Epidermal melanocyte (primary cell): ENCODE results near the gene MINK1.
A peak's percentile ranks its signal among the peaks of the same experiment; 100 is the strongest.

Experiments
- DNase-seq: peaks from one replicate; pipeline ENCODE4 v3.0.0; 2011; ENCODE audit warnings: low spot score; ENCODE audit not compliant: insufficient read length

Gene MINK1

DNA sequence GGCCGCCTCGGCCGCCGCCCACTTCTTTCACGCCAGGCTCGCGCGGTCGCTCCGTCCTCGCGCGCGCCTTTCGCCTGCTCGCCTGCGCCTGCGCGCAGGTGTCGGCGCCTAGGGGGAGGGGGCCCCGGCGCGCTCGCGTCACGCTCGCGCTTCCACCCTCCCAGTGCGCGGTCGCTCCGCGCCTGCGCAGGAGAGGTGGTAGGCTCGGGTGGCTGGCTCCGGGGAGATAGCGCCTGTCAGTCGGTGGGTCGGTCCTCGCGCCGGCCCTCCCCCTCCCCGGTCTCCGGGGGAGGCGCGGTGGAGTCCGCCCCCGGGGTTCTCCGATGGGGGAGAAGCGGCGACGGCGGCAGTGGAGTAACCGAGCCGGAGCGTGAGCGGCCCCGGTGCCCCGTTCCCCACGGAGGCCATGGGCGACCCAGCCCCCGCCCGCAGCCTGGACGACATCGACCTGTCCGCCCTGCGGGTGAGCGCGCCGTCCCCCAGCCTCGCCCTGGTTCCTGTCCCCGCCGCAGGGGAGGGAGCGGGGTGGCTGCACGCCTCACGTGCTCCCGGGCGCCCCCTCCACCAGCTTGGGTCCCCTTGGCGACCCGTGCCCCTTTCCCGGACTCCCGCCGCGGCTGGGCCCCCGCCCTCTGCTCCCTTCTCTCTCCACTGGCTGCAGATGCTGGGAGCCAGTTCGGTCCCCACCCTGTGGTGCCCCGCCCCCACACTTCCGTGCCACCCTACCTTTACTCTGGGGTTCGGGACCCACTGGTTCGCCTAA lies at the start of gene MINK1:
Gene MINK1, plus strand, starts transcription at position 163 of the 763 bp plus-strand sequence. Its CDS starts 244 bp downstream, at position 407.
- peak; percentile 95 for DNase-seq

GRCh38 chr17:4785311-4786105 lies 47.6 kb upstream of the MINK1 start:
- DNase-seq, result no peak

GRCh38 chr17:4786106-4786511 lies 47.0 kb upstream of the MINK1 start, which contains the start of gene VMO1:
VMO1 (minus strand) TSS chr17:4786364; CDS start chr17:4786352, 12 bp downstream.
- DNase-seq, result no peak

DNA sequence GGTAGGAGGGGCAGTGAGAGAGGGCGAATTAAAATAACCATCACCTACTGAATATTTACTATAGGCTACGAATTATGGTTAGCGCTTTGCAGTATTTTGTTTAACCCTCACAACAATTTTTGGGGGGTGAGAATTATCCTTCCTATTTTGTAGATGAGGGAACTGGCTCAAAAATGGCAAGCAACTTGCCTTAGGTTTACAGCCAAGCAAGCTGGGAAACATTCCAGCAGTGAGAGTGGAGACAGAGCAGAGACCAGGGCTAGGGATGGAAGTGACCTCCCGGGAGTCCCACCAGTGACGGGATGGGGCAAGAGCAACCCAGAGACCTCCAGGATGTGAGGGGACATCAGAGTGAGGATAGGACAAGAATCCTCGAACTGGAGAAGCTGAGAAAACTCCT lies 46.6 kb upstream of the MINK1 start:
- no peak for DNase-seq

- no peak for DNase-seq
Observed at GRCh38 chr17:4788159-4788806, 44.9 kb upstream of the MINK1 start.

DNA sequence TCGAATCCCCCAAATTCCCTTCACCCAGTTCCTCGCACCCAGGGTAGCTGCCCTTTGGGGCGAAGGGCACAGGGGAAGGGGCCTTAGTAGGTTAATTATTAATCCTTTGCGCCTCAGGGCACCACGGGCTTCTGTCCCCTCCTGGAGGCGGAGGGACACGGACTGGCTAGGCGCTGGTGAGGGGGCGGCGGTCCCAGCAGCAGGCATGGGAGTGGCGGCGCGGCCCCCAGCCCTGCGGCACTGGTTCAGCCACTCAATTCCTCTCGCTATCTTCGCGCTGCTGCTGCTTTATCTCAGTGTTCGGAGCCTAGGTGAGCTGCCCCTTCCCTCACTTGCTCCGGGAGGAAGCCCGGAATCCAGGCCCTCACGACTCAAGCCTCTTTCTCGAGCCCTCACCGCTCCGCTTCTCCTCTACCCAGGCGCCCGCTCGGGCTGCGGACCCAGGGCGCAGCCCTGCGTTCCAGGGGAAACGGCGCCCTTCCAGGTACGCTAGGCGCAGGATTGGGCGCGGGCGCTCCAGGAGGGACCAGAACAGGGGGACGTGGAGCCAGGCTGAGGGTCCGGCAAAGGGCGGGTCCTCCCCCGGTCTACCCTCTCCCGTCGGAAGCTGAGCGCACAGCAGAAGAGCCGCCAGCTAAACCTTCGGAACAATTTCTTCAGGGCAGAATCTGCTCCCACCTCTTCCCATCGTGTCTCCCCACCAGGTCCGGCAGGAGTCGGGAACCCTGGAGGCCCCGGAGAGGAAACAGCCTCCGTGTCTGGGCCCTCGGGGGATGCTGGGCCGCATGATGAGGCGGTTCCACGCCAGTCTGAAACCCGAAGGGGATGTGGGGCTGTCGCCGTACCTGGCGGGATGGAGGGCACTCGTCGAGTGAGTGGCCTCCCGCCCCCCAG lies 44.1 kb upstream of the MINK1 start, which contains the start of gene GLTPD2:
Gene GLTPD2, plus strand, starts transcription at position 158 of the 894 bp plus-strand sequence. Its CDS starts 48 bp downstream, at position 206.
- no peak for DNase-seq

- no peak for DNase-seq
Observed at GRCh38 chr17:4789701-4789950, 43.5 kb upstream of the MINK1 start.

DNA sequence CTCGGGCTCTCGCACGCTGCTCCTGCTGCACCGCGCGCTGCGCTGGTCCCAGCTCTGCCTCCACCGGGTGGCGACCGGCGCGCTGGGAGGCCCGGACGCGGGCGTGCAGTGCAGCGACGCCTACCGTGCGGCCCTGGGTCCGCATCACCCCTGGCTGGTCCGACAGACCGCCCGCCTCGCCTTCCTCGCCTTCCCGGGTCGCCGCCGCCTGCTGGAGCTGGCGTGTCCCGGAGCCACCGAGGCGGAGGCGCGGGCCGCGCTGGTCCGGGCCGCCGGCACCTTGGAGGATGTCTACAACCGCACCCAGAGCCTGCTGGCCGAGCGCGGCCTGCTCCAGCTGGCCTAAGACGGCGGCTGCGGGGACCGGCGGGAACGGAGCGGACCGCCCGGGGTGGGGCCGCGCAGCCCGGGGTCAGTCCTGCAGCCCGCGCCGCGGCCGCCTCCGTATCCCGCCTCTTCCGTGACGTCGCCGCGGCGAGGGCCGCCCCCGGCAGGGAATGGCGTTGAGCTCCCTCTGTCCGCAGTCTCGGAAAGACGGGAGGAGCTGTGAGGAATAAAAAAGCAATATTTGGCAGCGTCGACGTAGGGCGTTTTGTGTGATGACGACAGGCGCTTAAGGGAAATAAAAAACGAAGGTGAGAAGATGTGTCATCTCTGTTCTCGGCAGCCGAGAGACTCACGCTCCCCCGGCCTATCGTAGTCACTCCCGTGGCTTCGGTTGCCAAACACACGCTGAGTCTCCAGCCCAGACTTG lies 43.0 kb upstream of the MINK1 start:
- peak; percentile 95 for DNase-seq

DNA sequence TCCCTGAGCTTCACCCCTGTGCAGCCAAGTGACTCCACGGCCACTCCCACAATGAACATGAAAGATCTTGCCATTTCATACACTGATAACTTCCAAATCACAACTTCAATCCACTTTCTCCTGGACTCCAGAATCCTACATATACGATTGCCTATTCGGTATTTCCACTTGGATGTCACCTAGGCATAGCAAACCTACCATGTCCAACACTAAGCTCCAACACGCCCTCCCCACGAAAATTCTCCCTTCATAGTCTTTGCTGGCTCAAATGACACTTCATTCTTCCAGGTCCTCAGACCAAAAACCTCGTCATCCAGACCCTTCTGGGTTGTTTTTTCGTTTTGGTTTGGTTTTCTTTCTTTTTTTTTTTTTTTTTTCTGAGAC lies 42.4 kb upstream of the MINK1 start:
- no peak for DNase-seq

- no peak for DNase-seq
Observed at GRCh38 chr17:4795168-4795567, 38.0 kb upstream of the MINK1 start.

DNA sequence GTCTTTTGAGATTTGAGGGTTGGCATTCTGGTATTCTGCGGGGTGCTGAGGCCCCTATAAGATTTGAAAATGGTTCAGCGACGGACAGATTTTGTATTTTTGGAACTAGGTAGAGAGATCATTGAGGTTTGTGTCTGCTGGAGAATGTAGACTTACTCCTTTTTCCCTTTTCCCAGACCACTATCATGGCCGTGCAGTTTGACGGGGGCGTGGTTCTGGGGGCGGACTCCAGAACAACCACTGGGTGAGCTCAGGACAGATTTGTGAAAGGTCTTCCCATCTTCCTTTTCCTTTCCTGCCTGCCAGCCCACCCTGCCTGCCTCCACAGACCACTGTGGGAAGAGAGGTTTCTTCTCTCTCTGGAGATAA lies 36.6 kb upstream of the MINK1 start:
- no peak for DNase-seq

- DNase-seq, result no peak
Observed at GRCh38 chr17:4800462-4801196, 32.5 kb upstream of the MINK1 start.

- no peak for DNase-seq
Observed at GRCh38 chr17:4802228-4802627, 30.9 kb upstream of the MINK1 start, which contains the start of gene C17orf114. C17orf114 (minus strand) TSS chr17:4802328.

DNA sequence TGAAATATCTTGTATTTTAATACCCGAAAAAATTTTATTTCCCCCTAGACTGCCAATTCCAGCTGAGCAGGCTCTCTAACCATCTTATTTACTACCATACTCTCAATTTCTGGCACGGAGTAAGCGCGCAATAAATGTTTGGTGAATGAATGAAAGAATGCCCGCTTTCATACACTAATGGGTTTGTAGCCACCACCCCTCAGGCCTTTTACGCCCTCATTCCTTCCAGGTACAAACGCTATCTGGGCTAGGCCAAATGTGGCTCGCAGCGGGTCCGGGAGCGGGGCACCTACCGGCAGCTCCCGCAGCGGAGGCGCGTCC lies 26.7 kb upstream of the MINK1 start:
- no peak for DNase-seq

DNA sequence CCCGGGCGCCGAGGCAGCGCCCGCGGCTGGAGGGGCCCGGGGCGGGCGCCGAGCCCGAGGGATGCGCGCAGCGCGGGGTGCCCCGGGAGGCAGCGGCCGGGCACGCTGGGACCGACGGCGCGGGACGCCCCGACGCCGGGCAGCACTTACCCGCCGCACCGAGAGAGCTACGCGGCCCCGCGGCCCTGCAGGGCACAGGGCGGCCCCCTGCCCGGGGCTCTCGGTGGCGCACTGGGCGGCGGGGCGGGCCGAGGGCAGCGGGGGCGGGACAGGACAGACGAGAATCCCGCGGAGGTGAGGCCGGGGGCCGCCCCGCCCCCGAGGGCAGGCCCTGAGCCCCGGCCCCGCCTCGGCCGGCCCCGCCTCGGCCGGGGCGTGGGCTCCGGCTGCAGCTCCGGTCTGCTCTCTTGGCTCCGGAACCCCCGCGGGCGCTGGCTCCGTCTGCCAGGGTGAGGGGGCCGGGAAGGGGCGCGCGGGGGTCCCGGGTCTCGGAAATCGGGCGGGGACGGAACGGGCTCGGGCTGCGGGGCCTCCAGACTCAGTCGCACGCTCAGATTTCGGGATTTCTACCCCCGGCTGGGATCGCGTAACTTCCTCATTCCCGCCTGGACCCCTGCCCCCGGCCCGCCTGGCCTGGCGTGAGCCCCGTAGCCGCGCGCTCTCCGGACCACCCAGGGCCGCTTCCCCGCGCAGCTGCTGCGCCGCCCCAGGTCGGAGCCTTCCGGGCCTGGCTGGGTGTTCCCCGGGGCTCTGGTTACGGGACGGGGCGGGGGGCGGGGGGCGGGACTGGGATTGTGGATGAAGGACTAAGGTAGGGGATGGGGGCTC lies 26.1 kb upstream of the MINK1 start, which contains the start of gene PLD2:
Gene PLD2, plus strand, starts transcription at position 376 of the 828 bp plus-strand sequence. CDS start 621 bp downstream, outside the sequence.
- peak; percentile 99 for DNase-seq

GRCh38 chr17:4807605-4808377 lies 25.3 kb upstream of the MINK1 start:
- DNase-seq, result no peak

- DNase-seq, result no peak
Observed at GRCh38 chr17:4808378-4808767, 24.8 kb upstream of the MINK1 start.

DNA sequence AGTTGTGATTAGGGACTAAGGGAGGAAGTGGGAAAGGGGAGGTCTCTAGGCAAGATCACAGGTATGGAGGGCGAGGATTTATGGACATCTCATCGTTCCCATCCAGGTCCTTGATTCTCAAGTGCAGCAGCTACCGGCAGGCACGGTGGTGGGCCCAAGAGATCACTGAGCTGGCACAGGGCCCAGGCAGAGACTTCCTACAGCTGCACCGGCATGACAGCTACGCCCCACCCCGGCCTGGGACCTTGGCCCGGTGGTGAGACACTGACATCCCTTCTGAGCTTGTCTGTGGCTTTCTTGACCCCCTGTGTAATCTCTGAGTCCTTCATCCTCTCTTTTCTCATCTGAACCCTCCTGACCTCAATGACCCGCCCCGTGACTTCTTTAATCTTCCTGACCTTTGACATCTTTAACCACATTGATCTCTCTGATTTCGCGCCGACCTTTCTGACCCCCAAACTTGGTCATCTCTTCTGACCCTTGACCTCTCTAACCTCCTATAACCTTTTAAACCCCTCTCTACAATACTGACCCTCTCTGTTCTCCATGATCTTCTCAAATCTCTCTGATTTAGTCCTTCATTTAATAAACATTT lies 22.3 kb upstream of the MINK1 start:
- no peak for DNase-seq
